Adrenal gland (tissue), 12 donors: Measurements from ENCODE around the gene GPC5. TPM values are rescaled to one million over a fixed set of nuclear protein-coding genes. Genes with fewer than 3 reads are reported as not detected.

Experiments
- DNase-seq, 7 donors: peaks; one replicate each; pipeline ENCODE4 v3.0.0-alpha.2; 2019 to 2020
- H3K27ac ChIP-seq, 5 donors: fragments of 200-600 bp; sonication (generic) in 4 of 5; 1 replicate in 3 of 5; 2 replicates in 2 of 5; pipeline versions ENCODE4 v1.5.1 to v1.8.0; 2016 to 2020; ENCODE audit warnings: mild to moderate bottlenecking in 1 of 5
- H3K27me3 ChIP-seq: fragments of 200-600 bp; 2 replicates; pipeline ENCODE4 v1.8.0; 2021
- H3K36me3 ChIP-seq, 2 donors: fragments of 200-600 bp; replicated peaks in 1 of 2; 1 replicate in 1 of 2; 2 replicates in 1 of 2; pipeline versions ENCODE4 v1.5.1 to v1.8.0; 2018 to 2022
- H3K4me1 ChIP-seq, 2 donors: fragments of 200-600 bp; replicated peaks in 1 of 2; 1 replicate in 1 of 2; 2 replicates in 1 of 2; pipeline versions ENCODE4 v1.5.1 to v1.8.0; 2018 to 2021
- H3K4me3 ChIP-seq, 4 donors: fragments of 200-600 bp; sonication (generic) in 3 of 4; one replicate each; pipeline ENCODE4 v1.5.1; 2016 to 2018
- H3K9me3 ChIP-seq, 3 donors: fragments of 200-600 bp; sonication (generic) in 1 of 3; replicated peaks in 1 of 3; 1 replicate in 2 of 3; 2 replicates in 1 of 3; pipeline versions ENCODE4 v1.5.1 to v1.8.0; 2016 to 2021
- CTCF ChIP-seq, 6 experiments: fragments of 450-650 bp in 4 of 6; fragments of 200-600 bp in 2 of 6; sonication (generic) in 1 of 6; IDR thresholded peaks; 1 replicate in 5 of 6; 2 replicates in 1 of 6; pipeline versions ENCODE4 v1.5.1 to v1.8.0; 2016 to 2021; ENCODE audit warnings: antibody characterized with exemption in 6 of 6, mild to moderate bottlenecking in 2 of 6, moderate library complexity in 1 of 6
- POLR2A ChIP-seq, 2 donors: fragments of 450-650 bp; IDR thresholded peaks; one replicate each; pipeline ENCODE4 v1.6.1; 2017; ENCODE audit warnings: antibody characterized with exemption in 2 of 2, mild to moderate bottlenecking in 2 of 2, moderate library complexity in 1 of 2
- WGBS, 4 donors: extraction: QIAGEN DNeasy Blood & Tissue Kit in 2 of 4; methylation state at CpG; one replicate each; pipeline versions ENCODE4 v1.1.5 to v1.1.7; 2013 to 2017; 5-methylcytosine and 5-hydroxymethylcytosine counted together
- intact Hi-C, 2 donors: fragments of 100-400 bp; cut with DNase I; formaldehyde crosslinking; loops; one replicate each; pipeline versions ENCODE4 v1.14.1 to v1.15.0; 2022 to 2023
- polyA plus RNA-seq, 3 donors: library from polyadenylated mRNA; stranded (reverse); fragments of 200-250 nt in 2 of 3; fragments of 350-450 nt in 1 of 3; fragmentation: Illumina TruSeq in 1 of 3; extraction: RNeasy Lipid Tissue Mini Kit (QIAGEN cat#74804) in 1 of 3; gene quantifications; one replicate each; pipeline ENCODE4 v1.2.3, GENCODE V29; 2013 to 2014
- total RNA-seq, 9 donors: library from RNA; depleted of rRNA in 4 of 9; stranded (reverse); fragments of >200 nt in 4 of 9; fragments of 120-200 nt in 1 of 9; fragmentation: NEBNext Ultra II Directional in 1 of 9; extraction: Animal tissue kit (Norgen Biotek cat#: 25700) in 1 of 9; gene quantifications; one replicate each; pipeline versions ENCODE4 v1.1.0 to v1.2.4, GENCODE V29; 2013 to 2023
- donor health status: healthy with polysubstance abuse.
- donor health status: Bipolar disorder and iron deficiency.
- donor health status: DM: yes; HTN: yes; CAD: no.
- donor health status: DM: no; HTN: no; CAD: no.
- donor health status: DM: no; HTN: no; CAD: no.
- donor health status: DM: yes; HTN: yes; CAD: no.

GPC5 gene
- total and polyA plus RNA-seq, 12 donors = 0.24 to 7.7 (median 2.1) TPM; not detected in 4

GRCh38 chr13:92829930-92830329, 1431.5 kb downstream of the GPC5 start:
- WGBS, 4 donors = 15 to 23% (median 20%) methylated on average over 3 of the region's 3 CpGs
- no peak for TF ChIP-seq POLR2A (IDR thresholded peaks at IDR 0.05)
- TF ChIP-seq CTCF (IDR thresholded peaks at IDR 0.05) = no peak
- no peak overlapping the region for H3K27ac ChIP-seq

GRCh38 chr13:92830821-92831220, 1432.4 kb downstream of the GPC5 start:
- no peak for DNase-seq
- intact Hi-C loops = no loop called here
- Histone ChIP-seq H3K4me1 (no peaks in the 10 kb centered on the region), H3K27ac (no peak overlapping the region), H3K4me3 (no peak overlapping the region), H3K9me3 (no peaks in the 10 kb centered on the region), H3K27me3 (no peaks in the 10 kb centered on the region), H3K36me3 (no peaks in the 10 kb centered on the region)
- 72 to 82% (median 75%) methylated on average over 3 of the region's 3 CpGs for WGBS, 4 donors
- TF ChIP-seq CTCF (IDR thresholded peaks at IDR 0.05) (no peak), POLR2A (IDR thresholded peaks at IDR 0.05) (no peak)

More at GRCh38 chr13:92829930-92830329, 1431.5 kb downstream of the GPC5 start:
- Histone ChIP-seq H3K9me3 (no peaks in the 10 kb centered on the region), H3K4me1 (no peaks in the 10 kb centered on the region), H3K36me3 (no peaks in the 10 kb centered on the region), H3K4me3 (no peak overlapping the region), H3K27me3 (no peaks in the 10 kb centered on the region)
- intact Hi-C loops = no loop called here
- DNase-seq = no peak

- WGBS, 4 donors = 83 to 100% (median 96%) methylated on average over 1 of the region's 1 CpG
- TF ChIP-seq POLR2A (IDR thresholded peaks at IDR 0.05) = no peak
- no peak for TF ChIP-seq CTCF (IDR thresholded peaks at IDR 0.05)
- no peaks in the 10 kb centered on the region for H3K4me1 ChIP-seq
Measured at GRCh38 chr13:92833071-92833470, 1434.7 kb downstream of the GPC5 start.

GRCh38 chr13:92836171-92836570, 1437.8 kb downstream of the GPC5 start:
- Histone ChIP-seq H3K27ac (no peak overlapping the region), H3K4me1 (no peaks in the 10 kb centered on the region), H3K9me3 (no peaks in the 10 kb centered on the region), H3K4me3 (no peak overlapping the region), H3K27me3 (no peaks in the 10 kb centered on the region), H3K36me3 (no peaks in the 10 kb centered on the region)
- TF ChIP-seq POLR2A (IDR thresholded peaks at IDR 0.05) (no peak), CTCF (IDR thresholded peaks at IDR 0.05) (no peak)
- DNase-seq = no peak
- intact Hi-C loops = no loop called here

More at GRCh38 chr13:92833071-92833470, 1434.7 kb downstream of the GPC5 start:
- no peak overlapping the region for H3K4me3 ChIP-seq
- H3K36me3 ChIP-seq = no peaks in the 10 kb centered on the region
- no peak overlapping the region for H3K27ac ChIP-seq
- H3K27me3 ChIP-seq = no peaks in the 10 kb centered on the region
- DNase-seq = no peak
- no peaks in the 10 kb centered on the region for H3K9me3 ChIP-seq
- intact Hi-C loops = no loop called here
